ENCODE results near the gene SPART.
"Not testable (repeated sequence)": the region's sequence is repeated elsewhere in the genome, so short reads cannot be mapped to it uniquely, and the experiment has no call there.

The SPART gene

GRCh38 chr13:36343766-36344165 is 2.4 kb downstream of the SPART start:
- DNase-seq (ENCODE audit: low read depth): peak; percentile 32
- H3K4me3 ChIP-seq (ENCODE audit: low read depth, low read length): peak overlapping the region; percentile 93
- TF ChIP-seq POLR2A (IDR thresholded peaks at IDR 0.05; ENCODE audit: extremely low read depth, insufficient read length): no peak
- TF ChIP-seq CTCF (IDR thresholded peaks at IDR 0.05; ENCODE audit: low read depth, low read length): no peak
- TF ChIP-seq MYC (IDR thresholded peaks at IDR 0.05; ENCODE audit: low read depth, low read length): no peak
- no peak for TF ChIP-seq MAX (IDR thresholded peaks at IDR 0.05; ENCODE audit: low read depth, low read length)

- TF ChIP-seq POLR2A (IDR thresholded peaks at IDR 0.05; ENCODE audit: extremely low read depth, insufficient read length) (no peak), CTCF (IDR thresholded peaks at IDR 0.05; ENCODE audit: low read depth, low read length) (no peak), MYC (IDR thresholded peaks at IDR 0.05; ENCODE audit: low read depth, low read length) (no peak), MAX (IDR thresholded peaks at IDR 0.05; ENCODE audit: low read depth, low read length) (no peak)
- peak overlapping the region; percentile 16 for H3K4me3 ChIP-seq (ENCODE audit: low read depth, low read length)
- no peak for DNase-seq (ENCODE audit: low read depth)
Observed at GRCh38 chr13:36342715-36343114, 3.5 kb downstream of the SPART start.

- DNase-seq (ENCODE audit: low read depth): peak; percentile 30
- no peak for TF ChIP-seq MYC (IDR thresholded peaks at IDR 0.05; ENCODE audit: low read depth, low read length)
- H3K4me3 ChIP-seq (ENCODE audit: low read depth, low read length): peak overlapping the region; percentile 14
Observed at GRCh38 chr13:36341718-36342117, 4.5 kb downstream of the SPART start.

GRCh38 chr13:36339600-36340155 is 6.5 kb downstream of the SPART start:
- H3K4me3 ChIP-seq (ENCODE audit: low read depth, low read length): no peak overlapping the region
- TF ChIP-seq CTCF (IDR thresholded peaks at IDR 0.05; ENCODE audit: low read depth, low read length): no peak
- no peak for TF ChIP-seq POLR2A (IDR thresholded peaks at IDR 0.05; ENCODE audit: extremely low read depth, insufficient read length)
- TF ChIP-seq MAX (IDR thresholded peaks at IDR 0.05; ENCODE audit: low read depth, low read length): no peak
- no peak for TF ChIP-seq MYC (IDR thresholded peaks at IDR 0.05; ENCODE audit: low read depth, low read length)
- DNase-seq (ENCODE audit: low read depth): no peak

GRCh38 chr13:36337938-36338641 is 8.1 kb downstream of the SPART start:
- DNase-seq (ENCODE audit: low read depth): no peak
- H3K4me3 ChIP-seq (ENCODE audit: low read depth, low read length): no peak overlapping the region
- no peak for TF ChIP-seq CTCF (IDR thresholded peaks at IDR 0.05; ENCODE audit: low read depth, low read length)

- no peak overlapping the region for H3K4me3 ChIP-seq (ENCODE audit: low read depth, low read length)
- TF ChIP-seq CTCF (IDR thresholded peaks at IDR 0.05; ENCODE audit: low read depth, low read length) (no peak), POLR2A (IDR thresholded peaks at IDR 0.05; ENCODE audit: extremely low read depth, insufficient read length) (no peak), MAX (IDR thresholded peaks at IDR 0.05; ENCODE audit: low read depth, low read length) (no peak), MYC (IDR thresholded peaks at IDR 0.05; ENCODE audit: low read depth, low read length) (no peak)
- peak; percentile 47 for DNase-seq (ENCODE audit: low read depth)
Observed at GRCh38 chr13:36332986-36333385, 13.2 kb downstream of the SPART start.

GRCh38 chr13:36332255-36332654 is 13.9 kb downstream of the SPART start:
- not testable (repeated sequence) for H3K4me3 ChIP-seq (ENCODE audit: low read depth, low read length); DNase-seq (ENCODE audit: low read depth)

Data from NB4 (cell line).